Stimulated activated CD4-positive, alpha-beta T cell treated with anti-CD3 and anti-CD28 coated beads, Interleukin-15, amount 100 ng/mL, for 1 hour (primary cell): ENCODE data around the gene ETNPPL.

ENCODE experiments used
- DNase-seq, 2 donors: peaks; one replicate each; pipeline ENCODE4 v3.0.0-alpha.2; 2020; ENCODE audit warnings: low read depth in 1 of 2, low spot score in 1 of 2

The ETNPPL gene

DNA sequence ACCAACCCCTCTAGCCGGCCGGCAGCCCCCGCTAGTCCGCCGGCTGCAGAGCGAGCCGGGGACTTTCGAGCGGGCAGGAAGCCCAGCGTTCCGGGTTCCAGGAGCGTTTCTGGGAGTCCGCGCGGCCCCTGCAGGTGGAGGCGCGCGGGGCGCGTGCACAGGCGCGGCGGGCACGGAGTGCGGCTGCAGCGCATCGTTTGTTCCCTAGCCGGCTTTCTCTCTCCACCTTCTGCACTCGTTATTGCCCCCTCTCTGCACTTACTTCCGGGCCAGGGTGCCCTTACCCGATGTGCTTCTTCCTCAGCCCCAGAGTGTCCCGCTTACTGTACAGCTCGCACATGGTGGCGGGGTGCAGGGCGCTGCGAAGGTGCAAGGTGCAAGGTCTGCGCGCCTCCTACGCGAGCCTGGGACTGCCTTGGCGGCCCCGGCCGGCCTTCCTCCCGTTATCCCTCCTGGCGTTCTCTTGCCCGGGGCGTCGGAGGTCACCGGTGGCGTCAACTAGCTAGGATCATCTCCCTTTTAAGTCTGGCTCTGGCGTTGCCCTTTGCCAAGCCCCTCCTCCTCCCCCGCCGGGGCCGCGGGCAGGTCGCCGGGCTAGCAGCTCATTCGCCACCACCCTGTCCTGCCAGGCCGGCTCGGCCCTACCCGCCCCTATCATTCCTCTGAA is at the start of gene ETNPPL:
ETNPPL (minus strand) TSS at position 495 of the 667 bp plus-strand sequence; CDS start at position 340, 155 bp downstream.
- DNase-seq: no peak

- no peak for DNase-seq
Observed at GRCh38 chr4:108811486-108811885, 48.6 kb upstream of the ETNPPL start.

- DNase-seq: no peak
Observed at GRCh38 chr4:108810087-108810486, 47.2 kb upstream of the ETNPPL start.

GRCh38 chr4:108804648-108805273 is 41.9 kb upstream of the ETNPPL start:
- no peak for DNase-seq

- DNase-seq: no peak
Observed at GRCh38 chr4:108799306-108799705, 36.5 kb upstream of the ETNPPL start.

DNA sequence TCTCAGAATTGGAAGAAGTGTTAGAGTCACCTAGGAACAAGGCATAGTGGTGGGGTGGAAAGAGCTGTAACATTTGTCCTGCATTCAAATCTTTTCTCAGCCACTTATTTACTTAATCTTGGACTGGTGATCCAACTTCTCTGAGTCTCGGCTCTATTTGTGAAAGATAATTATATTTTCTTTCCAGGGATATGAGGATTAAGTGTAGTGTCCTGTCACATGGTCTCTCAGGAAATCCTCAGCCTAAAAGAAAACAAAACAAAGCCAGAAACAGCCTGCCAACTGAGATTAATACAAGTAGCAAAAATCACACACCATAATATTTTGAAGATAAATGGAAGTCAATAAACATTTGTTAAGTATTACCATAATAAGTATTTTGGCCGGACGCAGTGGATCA is 33.3 kb upstream of the ETNPPL start:
- DNase-seq: no peak

DNA sequence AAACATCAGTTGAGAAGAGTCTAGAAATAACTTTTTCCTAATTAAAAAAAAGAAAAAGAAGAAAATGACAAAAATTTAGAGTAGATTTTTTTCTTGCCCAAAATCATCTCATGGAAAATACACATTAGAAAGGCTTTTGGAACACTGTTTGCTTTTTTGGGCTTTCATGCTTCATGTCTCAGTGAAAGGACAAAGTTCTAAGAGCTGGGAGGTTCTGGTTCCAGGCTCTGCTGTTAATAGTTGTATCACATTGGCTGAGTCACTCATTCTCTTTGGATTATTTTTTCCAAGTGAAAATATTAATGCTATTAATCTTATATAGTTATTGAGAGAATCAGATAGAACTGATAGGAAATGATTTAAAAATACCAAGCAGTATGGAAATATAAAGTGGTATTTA is 32.9 kb upstream of the ETNPPL start:
- DNase-seq: no peak

GRCh38 chr4:108794136-108794535 is 31.3 kb upstream of the ETNPPL start:
- no peak for DNase-seq

GRCh38 chr4:108793415-108793814 is 30.6 kb upstream of the ETNPPL start:
- no peak for DNase-seq

- DNase-seq: no peak
Observed at GRCh38 chr4:108788731-108789130, 25.9 kb upstream of the ETNPPL start.

- no peak for DNase-seq
Observed at GRCh38 chr4:108787724-108788123, 24.9 kb upstream of the ETNPPL start.

DNA sequence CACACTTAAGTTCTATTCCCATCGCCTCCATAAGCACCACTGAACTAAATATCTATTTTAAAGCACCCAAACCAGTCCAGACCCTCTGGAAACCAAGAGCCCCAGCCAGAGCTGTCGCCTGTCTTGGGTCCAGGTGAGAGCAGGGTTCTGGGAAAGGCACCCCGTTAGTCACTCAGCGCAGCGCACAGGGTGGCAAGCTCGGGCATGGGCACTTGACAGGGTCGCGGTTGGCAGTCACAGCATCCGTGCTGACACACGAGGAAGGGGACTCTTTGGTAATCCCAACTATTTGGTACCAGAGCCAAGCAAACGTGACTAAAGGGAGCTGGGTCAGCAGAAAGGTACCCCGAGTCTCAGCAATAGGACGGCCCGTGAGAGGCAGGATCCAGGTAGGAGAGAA is 24.3 kb upstream of the ETNPPL start:
- DNase-seq: no peak

DNA sequence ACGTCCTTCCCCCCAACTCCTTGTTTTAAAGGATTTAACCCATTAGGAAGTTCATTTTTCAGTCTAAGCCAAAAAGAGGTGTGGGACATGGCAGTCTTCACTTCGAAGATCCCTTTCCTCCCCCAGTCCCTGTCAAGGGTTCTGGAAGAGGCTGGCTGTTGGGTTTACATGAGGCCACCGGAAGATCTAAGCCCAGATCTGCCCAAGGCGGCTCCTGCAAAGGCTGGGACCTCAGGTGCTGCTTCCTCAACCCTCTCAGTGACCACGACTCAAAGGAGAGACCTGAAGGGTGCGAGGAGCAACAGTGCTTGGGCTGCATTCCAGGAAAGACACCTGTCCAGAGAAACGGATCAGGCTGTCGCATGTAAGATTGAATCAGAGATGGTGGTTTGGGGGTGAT is 23.5 kb upstream of the ETNPPL start:
- no peak for DNase-seq

- no peak for DNase-seq
Observed at GRCh38 chr4:108783665-108784463, 21.0 kb upstream of the ETNPPL start.

- DNase-seq: no peak
Observed at GRCh38 chr4:108779958-108780357, 17.1 kb upstream of the ETNPPL start.

DNA sequence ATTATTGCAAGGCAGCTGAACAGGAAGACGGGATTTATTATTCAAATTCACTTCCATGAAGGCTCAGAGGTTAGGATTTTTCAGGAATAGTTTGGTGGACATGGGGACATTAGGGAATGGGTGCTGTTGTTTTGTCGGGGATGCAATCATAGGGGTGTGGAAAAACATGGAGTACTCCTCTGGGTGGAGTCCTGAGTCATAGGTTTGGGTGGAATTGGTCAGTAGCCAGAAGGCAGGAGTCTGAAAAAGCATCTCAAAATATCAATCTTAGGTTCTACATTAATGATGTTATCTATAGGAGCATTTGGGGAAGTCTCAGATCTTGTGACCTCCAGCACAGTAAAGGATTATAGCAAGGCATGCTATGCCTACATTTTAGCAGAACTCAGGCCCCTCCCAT is 14.5 kb upstream of the ETNPPL start:
- DNase-seq: no peak

DNA sequence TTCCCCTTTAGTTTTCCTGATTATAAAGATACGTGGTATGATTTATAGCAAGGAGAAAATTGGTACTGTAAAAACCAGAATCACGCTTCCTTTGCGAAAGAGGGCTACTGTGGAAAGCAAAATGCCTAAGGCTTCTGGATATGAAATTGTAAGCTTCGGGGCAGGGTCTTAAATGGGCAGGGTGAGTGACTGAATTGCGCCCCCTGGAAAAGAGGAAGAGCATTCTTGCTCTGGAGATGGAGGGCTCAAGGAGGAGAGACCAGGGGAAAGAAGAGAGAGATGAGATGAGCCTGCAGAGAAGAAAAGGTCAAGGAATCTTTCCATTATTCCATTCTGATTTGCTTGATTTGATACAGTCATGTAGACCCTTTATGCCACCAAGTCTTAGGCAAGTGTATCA is 13.1 kb upstream of the ETNPPL start:
- no peak for DNase-seq

- no peak for DNase-seq
Observed at GRCh38 chr4:108774809-108775530, 12.1 kb upstream of the ETNPPL start.

DNA sequence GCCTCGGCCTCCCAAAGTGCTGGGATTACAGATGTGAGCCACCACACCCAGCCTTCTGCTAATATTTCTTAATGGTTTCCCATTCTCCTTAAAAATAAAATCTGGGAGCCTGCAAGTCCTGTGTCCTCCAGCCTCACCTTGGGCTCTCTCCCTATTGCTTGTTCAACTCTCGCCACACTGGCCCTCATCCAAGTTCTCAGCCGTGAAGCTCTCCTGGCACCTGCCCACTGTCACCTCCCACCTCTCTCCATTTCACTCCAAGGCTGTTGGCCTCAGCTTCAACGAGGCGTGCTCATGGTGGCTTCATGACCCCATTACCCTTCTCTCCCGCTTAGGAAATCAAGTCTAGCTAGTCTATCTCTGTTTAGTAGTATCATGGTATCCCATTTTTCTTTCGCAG is 9.5 kb upstream of the ETNPPL start:
- no peak for DNase-seq

DNA sequence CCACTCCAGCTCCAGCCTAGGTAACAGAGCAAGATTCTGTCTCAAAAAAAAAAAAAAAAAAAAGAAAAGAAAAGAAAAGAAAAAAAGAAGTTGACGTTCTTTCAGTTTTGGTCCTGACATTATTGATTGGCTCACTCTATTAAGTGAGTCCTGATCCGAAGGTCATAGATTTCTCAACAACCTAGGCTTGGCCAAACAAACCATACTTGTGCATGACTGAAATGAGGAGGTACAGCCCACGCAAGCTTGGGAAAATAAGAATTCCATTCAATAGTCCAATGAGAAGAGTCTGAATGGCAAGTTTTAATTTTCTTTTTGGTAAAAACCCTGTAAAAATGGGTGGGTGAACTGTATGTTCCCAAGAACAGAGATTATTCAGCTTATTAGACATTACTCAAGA is 3.2 kb upstream of the ETNPPL start:
- DNase-seq: no peak

DNA sequence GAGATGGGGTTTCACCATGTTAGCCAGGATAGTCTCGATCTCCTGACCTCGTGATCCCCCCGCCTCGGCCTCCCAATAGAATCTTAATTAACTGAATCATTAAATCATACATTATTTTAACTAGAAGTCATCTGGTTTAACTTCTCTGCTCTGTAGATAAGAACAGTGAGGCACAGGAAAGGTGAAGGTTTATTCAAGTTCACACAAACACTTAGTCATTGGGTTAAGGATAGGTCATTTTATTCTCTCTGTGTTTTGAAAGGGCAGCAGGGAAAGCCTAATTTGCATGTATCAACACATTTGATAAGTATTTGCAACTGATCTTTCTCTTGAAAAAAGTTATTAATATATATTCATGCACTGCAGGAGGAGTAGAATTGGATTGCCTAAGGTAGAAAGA is 1.1 kb upstream of the ETNPPL start:
- no peak for DNase-seq

- DNase-seq: no peak
Observed at GRCh38 chr4:108763226-108763593, 357 bp upstream of the ETNPPL start.
